ENCODE data around the gene CHTF8. TPM values are rescaled to one million over a fixed set of nuclear protein-coding genes. Genes with fewer than 3 reads are reported as not detected.
A peak's percentile ranks its signal among the peaks of the same experiment; 100 is the strongest.

The CHTF8 gene
- polyA plus RNA-seq, 1 experiment: 161 TPM

- CTCF ChIA-PET: no interaction called here
- Histone ChIP-seq H3K27me3 (ENCODE audit: control insufficient read depth, insufficient read depth, low read length) (no peaks in the 10 kb centered on the region), H3K36me3 (ENCODE audit: control insufficient read depth, insufficient read depth, low read length) (no peaks in the 10 kb centered on the region), H3K4me3 (ENCODE audit: low read depth, low read length) (no peak overlapping the region)
- POLR2A ChIA-PET: no interaction called here
- TF ChIP-seq CTCF (IDR thresholded peaks at IDR 0.05; ENCODE audit: insufficient read depth, low read depth, low read length): no peak
- DNase-seq (ENCODE audit: low read depth): no peak
Observed at GRCh38 chr16:69079697-69080096, 52.7 kb downstream of the CHTF8 start.

GRCh38 chr16:69078073-69078472 is 54.3 kb downstream of the CHTF8 start:
- Histone ChIP-seq H3K27me3 (ENCODE audit: control insufficient read depth, insufficient read depth, low read length) (no peaks in the 10 kb centered on the region), H3K36me3 (ENCODE audit: control insufficient read depth, insufficient read depth, low read length) (no peaks in the 10 kb centered on the region), H3K4me3 (ENCODE audit: low read depth, low read length) (no peak overlapping the region)
- TF ChIP-seq CTCF (IDR thresholded peaks at IDR 0.05; ENCODE audit: insufficient read depth, low read depth, low read length): no peak
- ChIA-PET POLR2A (no interaction called here), CTCF (no interaction called here)
- DNase-seq (ENCODE audit: low read depth): no peak

GRCh38 chr16:69077251-69077650 is 55.1 kb downstream of the CHTF8 start:
- no peaks in the 10 kb centered on the region for H3K27me3 ChIP-seq (ENCODE audit: control insufficient read depth, insufficient read depth, low read length)
- ChIA-PET POLR2A (no interaction called here), CTCF (no interaction called here)
- TF ChIP-seq CTCF (IDR thresholded peaks at IDR 0.05; ENCODE audit: insufficient read depth, low read depth, low read length): no peak
- no peak overlapping the region for H3K4me3 ChIP-seq (ENCODE audit: low read depth, low read length)
- H3K36me3 ChIP-seq (ENCODE audit: control insufficient read depth, insufficient read depth, low read length): no peaks in the 10 kb centered on the region
- DNase-seq (ENCODE audit: low read depth): no peak

GRCh38 chr16:69073181-69073702 is 59.1 kb downstream of the CHTF8 start:
- Histone ChIP-seq H3K4me3 (ENCODE audit: low read depth, low read length) (no peak overlapping the region), H3K36me3 (ENCODE audit: control insufficient read depth, insufficient read depth, low read length) (no peaks in the 10 kb centered on the region), H3K27me3 (ENCODE audit: control insufficient read depth, insufficient read depth, low read length) (no peaks in the 10 kb centered on the region)
- no peak for TF ChIP-seq CTCF (IDR thresholded peaks at IDR 0.05; ENCODE audit: insufficient read depth, low read depth, low read length)
- POLR2A ChIA-PET: no interaction called here
- CTCF ChIA-PET: interaction anchor here (0.8 to 0.9 kb wide), 2 partner anchors 27 to 32 kb away, joined by 3 read pairs; partner anchors contain the start of gene HAS3
- peak; percentile 38 for DNase-seq (ENCODE audit: low read depth)

- POLR2A ChIA-PET: no interaction called here
- Histone ChIP-seq H3K36me3 (ENCODE audit: control insufficient read depth, insufficient read depth, low read length) (no peaks in the 10 kb centered on the region), H3K27me3 (ENCODE audit: control insufficient read depth, insufficient read depth, low read length) (no peaks in the 10 kb centered on the region), H3K4me3 (ENCODE audit: low read depth, low read length) (no peak overlapping the region)
- TF ChIP-seq CTCF (IDR thresholded peaks at IDR 0.05; ENCODE audit: insufficient read depth, low read depth, low read length): no peak
- CTCF ChIA-PET: interaction anchor here (0.9 kb wide), 1 partner anchor 27 kb away, joined by 3 read pairs; no protein-coding TSS in a partner anchor
- no peak for DNase-seq (ENCODE audit: low read depth)
Observed at GRCh38 chr16:69072640-69072974, 59.8 kb downstream of the CHTF8 start.

All from BJ (cell line).